ENCODE measurements around the gene NFIB. TPM values are rescaled to one million over a fixed set of nuclear protein-coding genes. Genes with fewer than 3 reads are reported as not detected.

Gene NFIB
- total and polyA plus RNA-seq, 2 donors (not counting 3 experiments of a cell fraction or from before 2014, with no cell fraction given): 26.4 to 174 TPM

- H3K4me1 ChIP-seq (ENCODE audit: control insufficient read depth, extremely low read depth, insufficient read depth, low read length): no peaks in the 10 kb centered on the region
- no peak overlapping the region for H3K9ac ChIP-seq (replicated peaks; ENCODE audit: extremely low read depth, insufficient read depth, low read length)
- H3K27ac ChIP-seq (ENCODE audit: insufficient read depth, low read depth, low read length): no peak overlapping the region
- CTCF ChIA-PET: interaction anchor here (1.1 kb wide), 1 partner anchor 38 kb away, joined by 3 read pairs; no protein-coding TSS in a partner anchor
- H3K79me2 ChIP-seq (ENCODE audit: control insufficient read depth, insufficient read depth, low read length): peaks cover 50% of the 10 kb centered on the region
- H3K4me3 ChIP-seq (replicated peaks in 1 of 3; ENCODE audit: insufficient read depth in 1 of 3, low read depth in 1 of 3, low read length in 3 of 3): no peak overlapping the region
- no TSS peak for BruUV-seq (replicated peaks)
- no peaks in the 10 kb centered on the region for H3K27me3 ChIP-seq (ENCODE audit: control insufficient read depth in 2 of 2, insufficient read depth in 2 of 2, low read length in 2 of 2)
- dilution Hi-C loops (cut with MboI; ENCODE audit: extremely low pct_ligation_motif_present, low sequenced_read_pairs): no loop called here
- POLR2A ChIA-PET: no interaction called here
- intact Hi-C loops (cut with micrococcal nuclease): no loop called here
- no peak for TF ChIP-seq POLR2AphosphoS5 (IDR thresholded peaks at IDR 0.05; ENCODE audit: insufficient read depth, low read depth, low read length)
- TF ChIP-seq FOS (IDR thresholded peaks at IDR 0.05; ENCODE audit: borderline replicate concordance, insufficient read depth, low read length): no peak
- TF ChIP-seq JUN (IDR thresholded peaks at IDR 0.05; ENCODE audit: borderline replicate concordance, insufficient read depth, insufficient read length, low read depth): no peak
- no peak for TF ChIP-seq MAX (IDR thresholded peaks at IDR 0.05; ENCODE audit: insufficient read depth, insufficient read length)
- no peak for TF ChIP-seq GATA2 (IDR thresholded peaks at IDR 0.05; ENCODE audit: insufficient read depth, insufficient read length, low read depth, low read length)
- no peak for TF ChIP-seq POLR2A (IDR thresholded peaks at IDR 0.05; ENCODE audit: low read depth, low read length)
- TF ChIP-seq CTCF (IDR thresholded peaks at IDR 0.05; ENCODE audit: extremely low read depth in 1 of 2, insufficient read depth in 1 of 2, low read depth in 1 of 2, low read length in 2 of 2): no peak
- no peak for TF ChIP-seq MYC (IDR thresholded peaks at IDR 0.05; ENCODE audit: low read depth, low read length)
- no peak for TF ChIP-seq EZH2 (IDR thresholded peaks at IDR 0.05; ENCODE audit: borderline replicate concordance, low read depth, low read length, severe bottlenecking)
- H4K20me1 ChIP-seq (replicated peaks; ENCODE audit: control insufficient read depth, extremely low read depth, insufficient read depth, low read length): no peaks in the 10 kb centered on the region
- H2AFZ ChIP-seq (ENCODE audit: low read depth, low read length): no peak overlapping the region
- no peak overlapping the region for H3K4me2 ChIP-seq (ENCODE audit: insufficient read depth, low read length)
- no peaks in the 10 kb centered on the region for H3K9me1 ChIP-seq (replicated peaks; ENCODE audit: control insufficient read depth, extremely low read depth, insufficient read depth, low read length)
- no peak for DNase-seq (ENCODE audit: low read depth, low spot score)
- no peaks in the 10 kb centered on the region for H3K9me3 ChIP-seq (replicated peaks; ENCODE audit: control insufficient read depth, insufficient read depth, low read length)
- no peak for FAIRE-seq
- H3K36me3 ChIP-seq (ENCODE audit: control insufficient read depth in 2 of 2, extremely low read depth in 1 of 2, insufficient read depth in 2 of 2, low read length in 2 of 2): peaks cover 0 to 6% of the 10 kb centered on the region in 2 experiments
Measured at GRCh38 chr9:14165376-14166035, 148.4 kb downstream of the NFIB start.

All from endothelial cell of umbilical vein (primary cell).